C1 segment of cervical spinal cord (tissue), 14 donors: ENCODE measurements around the gene MPRIP.

Experiments used
- DNase-seq, 14 donors: peaks; one replicate each; lab custom pipeline; 2025; lab: John Stamatoyannopoulos, UW

Gene MPRIP

DNA sequence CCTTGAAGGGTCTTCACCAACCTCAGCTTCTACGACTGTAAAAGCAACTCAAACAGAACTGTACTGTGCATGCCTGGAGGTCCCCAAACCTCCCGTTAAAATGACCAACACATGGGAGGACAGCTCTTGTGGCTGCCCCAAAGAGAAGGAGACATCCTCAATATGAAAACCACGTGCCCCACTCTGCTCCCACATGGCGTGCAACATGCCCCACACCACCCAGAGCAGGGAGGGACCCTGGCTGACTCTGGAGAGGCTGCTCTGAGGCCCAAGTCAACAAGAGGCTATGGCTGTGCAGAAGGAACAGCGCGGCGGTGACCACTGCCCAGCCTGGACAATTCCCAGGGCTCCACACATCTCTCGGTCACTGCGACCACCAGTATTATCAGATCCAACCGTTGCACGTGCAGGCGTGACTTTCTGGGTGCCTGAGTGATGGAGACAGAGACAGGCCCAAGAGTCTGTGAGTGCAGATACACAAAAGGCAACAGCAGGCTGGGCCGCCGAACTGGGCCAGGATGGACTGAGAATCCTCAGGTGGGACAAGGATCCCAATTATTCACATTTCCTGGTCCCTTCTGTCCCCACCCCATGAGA lies 162.5 kb downstream of the MPRIP start:
- no peak for DNase-seq

DNA sequence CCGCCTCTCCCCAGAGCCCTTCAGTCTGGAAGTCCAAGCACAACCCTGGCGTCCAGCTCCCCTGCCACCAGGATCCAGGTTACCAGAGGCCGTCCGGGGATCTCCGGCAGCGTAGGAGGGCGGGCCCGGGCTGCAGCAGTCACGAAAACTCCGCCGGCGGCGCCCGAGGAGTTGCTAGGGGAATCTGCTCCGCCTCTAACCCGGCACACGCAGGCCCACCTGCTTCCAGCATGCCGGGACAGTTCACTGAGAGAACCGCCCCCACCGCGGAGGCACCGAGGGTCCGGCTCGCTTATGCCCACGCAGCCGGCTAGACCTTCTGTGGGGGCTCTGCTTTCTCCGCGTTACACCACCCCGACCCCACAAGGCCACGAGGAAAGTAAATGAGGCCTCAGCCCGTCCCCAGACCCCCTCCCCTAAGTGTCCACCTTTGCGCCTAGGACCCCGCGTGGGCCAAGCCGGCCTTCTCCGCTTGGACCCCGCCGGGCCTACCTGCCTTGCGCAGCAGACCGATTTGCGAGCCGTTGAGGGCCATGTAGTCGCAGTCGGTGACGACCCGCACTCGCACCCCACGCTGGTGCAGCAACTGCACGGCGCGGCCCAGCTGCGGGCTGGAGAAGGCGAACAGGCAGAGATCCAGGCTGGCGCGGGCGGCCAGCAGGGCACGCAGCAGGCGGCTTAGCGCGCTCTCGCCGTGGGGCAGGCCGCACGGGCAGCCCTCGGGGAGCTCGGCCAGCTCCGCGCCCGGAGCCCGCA lies 163.3 kb downstream of the MPRIP start:
- peak in 2 of 14 donors; percentile 11 to 19 for DNase-seq

DNA sequence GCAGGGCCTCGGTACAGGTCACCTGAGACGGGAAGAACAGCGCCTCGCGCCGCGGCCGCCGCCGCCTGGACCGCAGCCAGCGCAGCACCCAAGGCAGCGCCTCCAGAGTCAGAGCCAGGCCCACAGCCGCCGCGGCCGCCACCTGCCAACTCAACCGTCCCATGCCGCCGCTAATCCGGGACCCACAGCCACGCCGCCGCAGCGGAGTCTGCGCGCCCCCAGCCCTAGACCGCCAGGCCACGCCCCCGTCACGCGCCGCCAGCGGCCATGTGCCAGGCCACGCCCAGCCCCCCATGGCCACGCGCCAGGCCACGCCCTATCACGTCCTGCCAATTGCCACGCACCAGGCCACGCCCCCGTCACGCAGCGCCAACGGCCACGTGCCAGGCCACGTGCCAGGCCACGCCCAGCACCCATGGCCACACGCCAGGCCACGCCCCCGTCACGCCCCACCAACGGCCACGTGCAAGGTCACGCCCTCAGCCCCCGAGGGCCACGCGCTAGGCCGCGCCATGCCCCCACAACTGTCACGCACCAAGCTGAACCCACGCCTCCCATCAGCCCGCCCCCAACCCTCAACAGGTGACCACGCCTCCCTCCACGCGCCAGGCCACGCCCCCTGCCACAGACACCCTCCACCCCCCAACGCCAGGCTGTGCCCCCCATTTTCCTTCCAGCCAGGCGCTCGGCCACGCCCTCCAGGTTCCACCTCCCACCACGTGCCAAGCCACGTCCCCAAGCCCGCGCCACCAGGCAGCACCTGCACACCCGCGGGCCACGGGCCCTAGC lies 164.1 kb downstream of the MPRIP start, which contains the start of gene PLD6:
PLD6 (minus strand) TSS at position 210 of the 789 bp plus-strand sequence; CDS start at position 163, 47 bp downstream.
- DNase-seq: peak in 8 of 14 donors; percentile 25 to 67 (median 45)

DNA sequence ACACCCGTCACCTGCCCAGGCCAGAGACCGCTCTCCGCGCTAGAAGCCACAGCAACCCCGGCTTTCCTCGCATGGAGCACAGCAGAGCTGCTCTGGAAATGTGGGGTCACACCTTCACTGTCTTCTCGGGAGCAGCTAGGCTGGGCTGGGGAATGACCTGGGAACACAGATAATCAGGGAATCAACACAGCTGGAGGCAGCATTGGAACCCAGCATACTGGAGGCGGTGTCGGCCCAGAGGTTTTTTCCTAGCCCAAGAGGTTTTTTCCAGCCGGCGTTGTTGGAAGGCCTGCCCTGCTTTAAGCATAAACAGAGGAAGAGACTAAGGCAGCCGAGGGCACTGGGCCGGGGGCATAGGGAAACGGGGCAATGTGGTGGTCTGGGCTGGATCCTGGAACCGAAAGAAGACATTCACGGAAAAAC lies 164.7 kb downstream of the MPRIP start:
- DNase-seq: no peak

DNA sequence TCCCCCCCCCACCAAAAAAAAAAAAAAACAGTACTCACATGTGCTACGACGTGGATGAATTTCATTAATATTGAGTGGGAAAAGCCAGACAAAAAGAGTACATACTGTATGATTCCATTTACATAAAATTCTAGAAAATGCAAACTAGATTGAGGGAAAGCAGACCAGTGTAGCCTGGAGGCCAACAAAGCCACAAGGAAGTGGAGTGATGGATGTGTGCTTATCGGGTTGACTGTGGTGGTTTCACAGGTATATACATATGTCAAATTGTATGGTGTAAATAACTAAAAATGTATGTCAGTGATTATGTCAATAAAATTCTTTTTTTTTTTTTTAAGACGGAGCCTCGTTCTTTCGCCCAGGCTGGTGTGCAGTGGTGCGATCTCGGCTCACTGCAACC lies 165.7 kb downstream of the MPRIP start:
- no peak for DNase-seq

DNA sequence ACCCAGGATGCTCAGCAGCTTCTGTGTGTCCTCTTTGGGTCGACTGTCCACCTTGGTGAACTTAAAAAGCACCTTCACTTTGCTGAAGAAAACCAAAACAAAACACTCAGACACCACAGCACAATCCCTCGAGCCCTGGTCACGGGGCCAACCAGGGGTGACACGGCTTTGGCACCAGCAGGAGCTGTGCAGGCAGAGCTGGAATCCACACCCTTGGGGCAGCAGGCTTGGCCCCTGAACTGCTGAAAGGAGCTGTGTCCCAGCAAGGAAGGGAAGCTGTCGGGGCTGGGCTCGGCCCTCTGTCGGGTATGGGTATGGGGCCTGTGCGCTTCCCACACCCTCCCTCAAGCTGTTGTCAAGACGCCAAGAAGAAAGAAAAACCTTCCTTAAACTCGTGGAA lies 171.5 kb downstream of the MPRIP start:
- no peak for DNase-seq

DNA sequence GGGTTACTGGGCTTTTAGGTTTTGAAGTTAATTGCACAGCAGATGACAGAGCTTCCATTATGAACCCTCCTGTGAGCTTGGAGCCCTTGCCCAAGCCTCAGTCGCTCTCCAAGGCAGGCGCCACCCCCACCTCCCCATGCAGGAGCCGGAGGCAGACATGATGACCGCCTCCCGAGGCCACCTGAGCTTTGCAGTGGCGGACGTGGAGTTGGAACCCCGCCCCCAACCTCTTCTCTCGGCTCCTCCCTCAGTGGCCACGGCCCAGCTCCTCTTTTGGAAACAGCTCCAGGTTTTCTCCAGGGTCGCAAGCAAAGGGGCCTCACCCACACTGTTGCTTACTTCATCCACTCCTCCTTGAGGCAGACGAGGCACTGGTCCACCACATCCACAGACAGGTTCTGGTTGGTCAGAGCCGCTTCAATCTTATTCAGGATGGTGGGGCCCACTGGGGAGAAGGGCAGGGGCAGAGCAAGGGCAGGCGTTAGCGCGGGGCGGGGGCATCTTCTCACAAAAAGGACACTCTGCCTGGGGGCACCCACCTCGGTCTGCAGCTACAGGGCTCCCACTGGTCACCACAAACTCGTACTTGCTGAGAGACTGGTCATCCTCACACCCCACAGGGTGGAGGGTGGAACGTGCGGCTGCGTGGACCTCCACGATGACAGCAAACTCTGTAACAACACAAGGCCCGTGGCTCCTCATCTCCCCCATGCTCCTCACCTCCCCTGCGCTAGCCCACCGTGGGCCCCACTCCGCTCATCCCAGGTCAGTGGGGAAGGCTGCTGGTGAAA lies 172.6 kb downstream of the MPRIP start:
- no peak for DNase-seq

DNA sequence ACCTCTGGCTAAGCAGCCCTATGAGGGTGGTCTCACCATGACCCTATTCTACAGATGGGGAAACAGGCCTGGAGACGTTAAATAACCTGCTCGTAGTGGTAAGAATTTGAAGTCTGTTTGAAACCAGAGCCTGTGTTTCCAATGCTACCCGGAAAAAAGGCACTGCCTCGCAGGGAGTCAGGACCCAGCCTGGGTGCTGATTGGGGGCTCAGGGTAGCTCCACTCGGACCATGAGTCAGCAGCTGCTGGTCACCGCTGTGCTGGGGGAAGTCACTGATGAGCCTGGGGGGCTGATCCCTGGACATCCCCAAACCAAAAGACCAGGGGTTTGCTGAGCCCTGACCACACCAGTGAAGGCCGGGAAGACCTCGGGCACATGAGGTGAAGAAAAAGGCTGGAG lies 173.3 kb downstream of the MPRIP start:
- no peak for DNase-seq

DNA sequence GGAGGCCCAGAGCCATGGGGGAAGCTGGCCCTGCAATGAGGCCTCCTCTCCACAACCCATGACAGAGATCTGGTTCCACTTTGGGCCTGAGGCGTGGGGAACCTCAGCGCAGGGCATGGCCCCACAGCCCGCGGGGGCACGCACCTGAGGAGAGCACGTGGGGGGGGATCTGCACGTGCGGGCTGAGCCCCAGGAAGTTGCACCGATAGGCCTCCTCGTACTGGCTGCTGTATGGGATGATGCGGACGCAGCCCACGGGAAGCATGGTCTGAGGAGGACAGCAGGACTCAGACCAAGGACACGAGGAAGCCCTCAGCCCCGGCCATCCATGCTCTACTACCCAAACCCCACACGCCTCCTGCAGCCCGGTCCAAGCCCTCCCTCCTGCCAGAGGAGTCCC lies 174.0 kb downstream of the MPRIP start:
- no peak for DNase-seq

DNA sequence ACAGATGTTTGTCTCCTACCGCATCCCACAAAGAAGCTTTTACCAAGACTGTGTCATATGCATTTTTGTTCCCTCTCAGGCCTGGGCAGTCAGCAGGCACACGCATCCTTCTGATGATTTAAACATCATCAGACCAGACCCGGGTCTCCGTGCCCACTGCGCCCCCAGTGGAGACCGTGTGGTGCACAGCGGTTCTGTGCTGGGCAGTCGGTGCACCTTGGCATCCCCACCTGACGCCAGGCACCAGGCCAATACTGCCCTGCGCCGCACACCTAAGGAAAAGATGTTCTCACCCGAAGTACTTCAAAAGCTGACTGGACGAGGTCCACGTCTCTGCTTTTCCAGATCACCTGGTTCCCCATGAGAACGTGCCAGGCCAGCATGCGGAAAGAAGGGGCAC lies 174.5 kb downstream of the MPRIP start:
- DNase-seq: peak in 1 of 14 donors; percentile 24

DNA sequence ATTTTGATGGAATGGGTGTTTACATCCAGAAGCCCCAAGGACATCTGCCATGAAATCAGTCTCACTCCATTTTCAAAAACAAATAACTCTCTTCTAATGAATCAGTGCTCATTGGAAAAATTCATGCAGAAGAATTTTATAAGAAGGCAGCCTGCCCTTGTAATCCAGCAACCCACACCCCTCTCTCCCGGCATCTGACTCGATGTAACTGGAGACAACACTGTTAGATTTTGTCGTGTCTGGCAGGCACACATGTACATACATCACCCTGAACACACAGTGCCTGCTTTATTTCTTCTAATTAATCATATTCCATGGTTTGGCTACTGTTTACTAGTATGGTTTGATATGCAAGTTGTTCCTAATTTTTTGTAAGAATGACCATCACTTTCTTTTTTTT lies 175.7 kb downstream of the MPRIP start:
- DNase-seq: no peak

DNA sequence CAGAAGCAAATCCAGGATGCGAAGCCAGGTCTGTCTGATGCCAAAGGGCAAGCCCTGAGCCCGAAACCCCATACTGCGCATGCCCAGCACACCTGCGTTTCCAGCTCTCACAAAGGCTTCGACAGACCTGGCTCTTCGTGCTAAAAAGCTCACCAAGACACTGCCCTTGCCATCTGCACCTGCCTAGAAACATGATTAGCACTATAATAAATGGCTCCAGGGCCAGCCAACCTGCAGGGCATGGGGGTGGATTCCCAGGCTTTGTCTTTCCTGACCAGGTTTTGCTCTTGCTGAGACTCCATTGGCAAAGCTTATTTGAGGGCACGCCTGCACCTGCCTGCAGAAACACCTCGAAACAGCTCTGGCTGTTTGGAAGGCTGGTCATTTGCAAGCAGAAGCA lies 178.3 kb downstream of the MPRIP start:
- peak in 1 of 14 donors; percentile 72 for DNase-seq

DNA sequence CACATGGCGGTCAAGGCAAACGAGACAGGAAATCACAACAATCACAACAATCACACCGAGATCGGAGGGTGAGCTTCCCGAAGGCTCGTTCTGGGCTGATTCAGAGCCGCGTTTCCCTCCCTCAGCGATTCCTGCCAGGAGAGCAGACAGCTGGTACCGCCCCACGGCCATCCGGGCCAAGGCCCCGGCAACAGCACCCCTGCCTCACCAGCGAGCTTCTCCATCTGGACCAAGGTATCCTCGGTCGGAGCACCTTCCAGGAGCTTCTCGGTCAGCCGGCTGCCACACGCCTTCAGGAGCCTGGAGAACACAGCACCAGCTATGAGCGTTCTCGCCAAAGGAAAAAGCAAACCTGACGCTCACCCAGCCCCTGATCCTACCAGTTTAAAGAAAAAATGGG lies 179.1 kb downstream of the MPRIP start:
- peak in 1 of 14 donors; percentile 79 for DNase-seq

DNA sequence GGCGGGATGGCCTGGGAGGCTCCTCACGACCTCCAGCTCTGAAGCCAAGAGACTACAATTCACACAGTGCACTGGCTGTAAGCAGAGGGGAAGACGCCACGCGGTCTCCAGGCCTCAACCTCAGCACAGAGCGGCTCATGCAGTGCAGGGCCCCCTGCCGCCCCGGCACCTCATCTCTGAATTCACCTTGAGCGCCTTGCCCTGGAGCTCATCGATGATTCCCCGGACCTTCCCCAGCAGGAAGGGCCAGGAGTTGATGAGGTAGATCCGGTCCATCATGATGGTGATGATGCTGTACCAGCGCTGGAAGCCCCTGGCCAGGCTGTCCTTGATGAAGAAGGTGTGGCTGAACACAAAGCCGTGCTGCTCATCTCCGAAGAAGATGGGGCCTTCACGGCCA lies 181.5 kb downstream of the MPRIP start:
- no peak for DNase-seq

DNA sequence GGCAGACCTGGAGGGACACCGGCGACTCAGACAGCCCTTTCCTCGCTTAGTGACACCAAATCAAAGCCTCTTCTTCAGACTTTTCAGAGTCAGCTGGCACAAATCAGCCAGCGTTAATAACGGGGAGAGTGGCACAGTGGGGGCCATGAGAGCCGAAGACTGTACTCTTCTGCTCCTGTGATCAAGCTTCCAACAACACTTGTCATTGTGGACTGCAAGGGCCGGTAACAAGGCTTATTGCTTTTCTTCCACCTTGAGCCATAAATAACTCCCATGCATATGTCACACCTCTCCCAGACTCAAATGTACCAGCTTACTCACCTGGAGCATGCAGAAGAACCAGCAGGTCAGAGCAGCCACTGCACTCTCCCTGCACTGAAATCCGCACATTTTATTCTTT lies 181.9 kb downstream of the MPRIP start:
- DNase-seq: peak in 1 of 14 donors; percentile 39

DNA sequence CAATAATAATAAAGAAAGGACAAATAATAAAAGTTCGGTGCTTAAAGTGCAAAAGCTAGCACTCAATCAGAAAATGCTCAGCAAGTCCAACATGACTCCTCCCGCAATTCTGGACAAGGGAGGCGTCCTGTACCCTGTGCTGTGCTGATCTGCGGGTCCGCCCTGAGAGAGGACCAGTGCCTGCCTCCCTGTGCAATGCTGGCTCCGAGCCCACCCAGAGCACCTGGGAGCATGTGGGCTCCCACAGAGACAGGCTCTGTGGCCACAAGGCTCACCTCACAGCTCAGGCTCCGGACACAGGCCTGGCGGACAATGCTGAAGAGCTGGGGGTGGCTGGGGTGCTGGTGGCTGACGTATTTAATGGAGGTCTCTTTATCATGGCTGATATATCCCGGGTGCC lies 183.6 kb downstream of the MPRIP start:
- DNase-seq: peak in 1 of 14 donors; percentile 43

DNA sequence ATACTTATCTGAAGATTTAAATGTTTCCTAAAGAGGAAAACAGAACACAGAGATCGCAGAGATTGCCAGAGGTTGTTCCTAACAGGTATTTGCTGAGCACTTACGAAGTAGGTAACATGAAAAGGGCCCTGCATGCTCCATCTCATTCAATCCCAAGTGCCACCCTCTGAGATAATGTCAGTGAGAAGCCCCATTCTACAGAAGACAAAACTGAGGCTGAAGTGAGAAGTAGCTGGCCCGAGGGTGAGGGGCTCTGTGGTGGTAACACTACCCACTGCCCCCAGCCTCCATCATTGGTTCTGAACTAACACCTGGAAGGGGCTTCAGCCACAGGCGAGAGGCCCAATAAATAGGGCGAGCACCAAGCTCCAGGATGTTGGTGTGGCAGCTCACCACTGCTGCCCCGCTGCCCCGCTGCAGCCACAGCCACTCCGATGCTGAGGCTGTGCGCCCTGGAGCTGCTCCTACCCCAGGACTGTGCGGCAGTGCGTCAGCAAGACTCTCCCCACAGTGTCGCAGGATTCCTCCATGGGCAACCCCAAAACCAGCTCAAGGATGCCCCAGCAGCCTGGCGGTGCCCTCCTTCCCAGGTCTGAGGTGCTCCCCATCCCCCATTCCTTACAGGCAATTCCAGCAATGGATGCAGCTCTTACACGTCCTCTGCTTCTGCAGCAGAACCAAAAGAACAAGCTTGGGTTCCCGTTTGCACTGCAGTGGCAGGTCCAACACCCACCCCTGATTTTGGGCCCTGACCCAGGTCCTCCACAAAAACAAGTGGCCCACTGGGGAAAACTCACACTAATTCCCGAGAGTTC lies 184.4 kb downstream of the MPRIP start:
- no peak for DNase-seq

DNA sequence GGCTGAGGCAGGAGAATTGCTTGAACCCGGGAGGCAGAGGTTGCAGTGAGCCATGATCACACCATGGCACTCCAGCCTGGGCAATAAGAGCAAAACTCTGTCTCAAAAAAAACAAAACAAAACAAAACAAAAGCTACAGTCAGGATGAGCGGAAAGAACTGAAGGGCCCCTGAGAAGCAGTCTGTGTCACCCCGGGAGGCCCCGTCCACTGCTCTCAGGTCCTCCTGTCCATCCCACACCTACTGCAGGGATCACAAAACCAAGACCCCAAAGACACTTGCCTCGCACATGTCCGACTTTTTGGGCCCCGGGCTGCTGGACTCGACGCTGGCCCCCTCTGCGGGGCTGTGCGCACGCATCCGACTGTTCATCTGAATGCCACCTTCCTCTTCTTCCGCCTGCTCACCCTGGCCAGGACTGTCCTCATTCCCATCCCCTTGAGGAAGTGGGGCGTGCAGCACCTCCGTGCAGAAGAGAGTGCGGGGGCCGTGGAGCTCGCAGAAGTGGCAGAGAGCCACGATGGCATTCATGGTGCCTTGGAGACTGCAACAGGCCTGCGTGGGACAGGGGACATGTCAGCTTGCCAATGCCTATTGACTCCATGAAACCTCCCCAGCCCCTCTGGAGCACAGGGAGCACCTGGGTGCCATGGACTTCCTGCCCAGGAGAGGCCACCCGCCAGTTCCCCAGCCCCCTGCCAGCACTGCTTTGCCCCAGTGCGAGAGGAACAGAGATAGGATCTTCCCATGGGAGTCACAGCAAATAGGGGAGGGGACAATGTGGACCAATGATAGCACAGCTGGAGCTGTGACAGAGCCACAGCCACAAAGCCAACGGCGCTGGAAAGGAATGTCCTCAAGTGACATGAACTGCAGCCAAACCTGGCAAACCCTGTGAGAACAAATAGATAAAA lies 185.6 kb downstream of the MPRIP start:
- DNase-seq: peak in 1 of 14 donors; percentile 14

DNA sequence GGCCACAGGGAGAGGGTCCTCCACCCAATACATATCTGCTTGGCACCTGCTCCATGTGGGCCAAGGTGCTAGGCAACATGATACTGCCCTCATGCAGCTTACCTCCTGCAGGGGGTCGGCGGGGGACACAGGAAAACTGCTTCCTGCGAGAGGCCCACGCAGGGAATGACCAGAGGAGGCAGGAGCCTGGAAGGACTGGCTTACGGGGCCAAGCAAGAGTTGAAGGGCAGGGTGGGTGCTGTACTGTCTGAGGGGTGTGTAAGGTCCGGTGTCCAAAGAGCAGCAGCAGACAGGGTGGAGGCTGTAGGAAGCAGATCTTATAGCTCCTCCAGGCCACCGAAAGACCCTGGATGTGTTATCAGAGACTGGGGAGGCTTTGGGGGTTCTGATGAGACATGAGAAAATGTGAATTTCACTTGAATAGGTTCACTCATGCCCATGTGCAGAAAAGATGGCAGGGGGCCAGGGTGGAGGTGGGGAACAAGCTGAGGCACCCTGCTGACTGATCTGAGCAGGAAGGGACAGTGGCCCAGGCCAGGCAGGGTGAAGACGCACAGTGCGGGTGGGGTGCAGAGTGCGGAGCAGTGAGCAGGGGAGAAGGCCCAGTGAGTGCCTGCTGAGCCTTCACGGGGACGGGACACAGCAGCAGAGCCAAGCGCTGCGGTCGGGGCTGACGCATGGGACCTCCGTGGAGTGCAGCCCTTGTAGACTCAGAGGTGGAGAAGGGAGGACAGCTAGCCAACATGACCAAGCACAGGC lies 186.4 kb downstream of the MPRIP start:
- DNase-seq: peak in 2 of 14 donors; percentile 19 to 26
